Right atrium auricular region (tissue), 2 donors: ENCODE data around the gene PCGF3. TPM values are rescaled to one million over a fixed set of nuclear protein-coding genes. Genes with fewer than 3 reads are reported as not detected.
"Not testable (repeated sequence)": the region's sequence is repeated elsewhere in the genome, so short reads cannot be mapped to it uniquely, and the experiment has no call there.

Source experiments
- DNase-seq: peaks from one replicate; pipeline ENCODE4 v3.0.0-alpha.2; 2019; ENCODE audit warnings: low spot score
- H3K27ac ChIP-seq, 2 donors: fragments of 200-600 bp; sonication (generic); 1 replicate in 1 of 2; 2 replicates in 1 of 2; pipeline ENCODE4 v1.5.1; 2016 to 2019
- H3K27me3 ChIP-seq, 2 donors: fragments of 200-600 bp; sonication (generic); one replicate each; pipeline versions ENCODE4 v1.5.1 to v1.6.0; 2017 to 2019
- H3K36me3 ChIP-seq: fragments of 200-600 bp; sonication (generic); one replicate; pipeline ENCODE4 v1.5.1; 2016
- H3K4me1 ChIP-seq, 2 donors: fragments of 200-600 bp; sonication (generic); one replicate each; pipeline versions ENCODE4 v1.5.1 to v1.6.0; 2017 to 2019
- H3K4me3 ChIP-seq, 2 donors: fragments of 200-600 bp; sonication (generic); 1 replicate in 1 of 2; 2 replicates in 1 of 2; pipeline ENCODE4 v1.5.1; 2017 to 2019; ENCODE audit warnings: mild to moderate bottlenecking in 1 of 2, moderate library complexity in 1 of 2
- H3K9me3 ChIP-seq, 2 donors: fragments of 200-600 bp; sonication (generic); one replicate each; pipeline ENCODE4 v1.5.1; 2019
- total RNA-seq, 2 donors: library from RNA; depleted of rRNA; stranded (reverse); fragments of >200 nt; gene quantifications; one replicate each; pipeline ENCODE4 v1.1.0, GENCODE V29; 2016
- TF ChIP-seq, protein P1 (sequence below), 2 donors: fragments of 200-600 bp; sonication (generic); IDR thresholded peaks; one replicate each; pipeline ENCODE4 v1.5.1; 2019; ENCODE audit warnings: antibody characterized with exemption in 2 of 2

Gene PCGF3
- total RNA-seq, 2 donors from 2014 or later, result 17.9 to 22.6 TPM

GRCh38 chr4:757111-757510 is 51.5 kb downstream of the PCGF3 start:
- H3K36me3 ChIP-seq, result peaks cover 63% of the 10 kb centered on the region
- no peak overlapping the region for H3K27ac ChIP-seq
- no peak overlapping the region for H3K4me3 ChIP-seq
- no peak for DNase-seq
- H3K4me1 ChIP-seq, result no peaks in the 10 kb centered on the region
- TF ChIP-seq, protein P1, sequence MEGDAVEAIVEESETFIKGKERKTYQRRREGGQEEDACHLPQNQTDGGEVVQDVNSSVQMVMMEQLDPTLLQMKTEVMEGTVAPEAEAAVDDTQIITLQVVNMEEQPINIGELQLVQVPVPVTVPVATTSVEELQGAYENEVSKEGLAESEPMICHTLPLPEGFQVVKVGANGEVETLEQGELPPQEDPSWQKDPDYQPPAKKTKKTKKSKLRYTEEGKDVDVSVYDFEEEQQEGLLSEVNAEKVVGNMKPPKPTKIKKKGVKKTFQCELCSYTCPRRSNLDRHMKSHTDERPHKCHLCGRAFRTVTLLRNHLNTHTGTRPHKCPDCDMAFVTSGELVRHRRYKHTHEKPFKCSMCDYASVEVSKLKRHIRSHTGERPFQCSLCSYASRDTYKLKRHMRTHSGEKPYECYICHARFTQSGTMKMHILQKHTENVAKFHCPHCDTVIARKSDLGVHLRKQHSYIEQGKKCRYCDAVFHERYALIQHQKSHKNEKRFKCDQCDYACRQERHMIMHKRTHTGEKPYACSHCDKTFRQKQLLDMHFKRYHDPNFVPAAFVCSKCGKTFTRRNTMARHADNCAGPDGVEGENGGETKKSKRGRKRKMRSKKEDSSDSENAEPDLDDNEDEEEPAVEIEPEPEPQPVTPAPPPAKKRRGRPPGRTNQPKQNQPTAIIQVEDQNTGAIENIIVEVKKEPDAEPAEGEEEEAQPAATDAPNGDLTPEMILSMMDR (IDR thresholded peaks at IDR 0.05), result no peak
- no peaks in the 10 kb centered on the region for H3K9me3 ChIP-seq
- H3K27me3 ChIP-seq, result no peaks in the 10 kb centered on the region

GRCh38 chr4:759810-760209 is 54.2 kb downstream of the PCGF3 start:
- not testable (repeated sequence) for H3K27ac ChIP-seq, H3K4me3 ChIP-seq, H3K9me3 ChIP-seq, H3K4me1 ChIP-seq, DNase-seq, H3K27me3 ChIP-seq
- peaks cover 62% of the 10 kb centered on the region for H3K36me3 ChIP-seq

- peaks cover 62% of the 10 kb centered on the region for H3K36me3 ChIP-seq
- peaks cover 0 to 3% of the 10 kb centered on the region in 2 donors for H3K4me1 ChIP-seq
- no peak overlapping the region for H3K27ac ChIP-seq
- no peak overlapping the region for H3K4me3 ChIP-seq
- H3K9me3 ChIP-seq, result no peaks in the 10 kb centered on the region
- no peak for DNase-seq
- no peaks in the 10 kb centered on the region for H3K27me3 ChIP-seq
- TF ChIP-seq, protein P1 (IDR thresholded peaks at IDR 0.05), result no peak
Observed at GRCh38 chr4:760616-761015, 55.0 kb downstream of the PCGF3 start.

- Histone ChIP-seq H3K27ac (no peak overlapping the region), H3K4me1 (peaks cover 0 to 3% of the 10 kb centered on the region in 2 donors), H3K27me3 (no peaks in the 10 kb centered on the region), H3K9me3 (no peaks in the 10 kb centered on the region), H3K36me3 (peaks cover 66% of the 10 kb centered on the region), H3K4me3 (no peak overlapping the region)
- TF ChIP-seq, protein P1 (IDR thresholded peaks at IDR 0.05), result no peak
- DNase-seq, result no peak
Observed at GRCh38 chr4:761086-761485, 55.5 kb downstream of the PCGF3 start.

- Histone ChIP-seq H3K36me3 (peaks cover 70% of the 10 kb centered on the region), H3K4me3 (no peak overlapping the region), H3K27me3 (no peaks in the 10 kb centered on the region), H3K9me3 (no peaks in the 10 kb centered on the region), H3K4me1 (peaks cover 0 to 3% of the 10 kb centered on the region in 2 donors), H3K27ac (no peak overlapping the region)
- DNase-seq, result no peak
- TF ChIP-seq, protein P1 (IDR thresholded peaks at IDR 0.05), result no peak
Observed at GRCh38 chr4:761739-762138, 56.1 kb downstream of the PCGF3 start.

GRCh38 chr4:762211-763190 is 56.9 kb downstream of the PCGF3 start:
- peaks cover 68% of the 10 kb centered on the region for H3K36me3 ChIP-seq
- no peak overlapping the region for H3K4me3 ChIP-seq
- TF ChIP-seq, protein P1 (IDR thresholded peaks at IDR 0.05), result no peak
- H3K4me1 ChIP-seq, result peaks cover 0 to 6% of the 10 kb centered on the region in 2 donors
- DNase-seq, result no peak
- H3K27ac ChIP-seq, result no peak overlapping the region
- H3K9me3 ChIP-seq, result no peaks in the 10 kb centered on the region
- H3K27me3 ChIP-seq, result no peaks in the 10 kb centered on the region
